ENCODE data around the gene KLHL26.
A peak's percentile ranks its signal among the peaks of the same experiment; 100 is the strongest.
"Not testable (repeated sequence)": the region's sequence is repeated elsewhere in the genome, so short reads cannot be mapped to it uniquely, and the experiment has no call there.

KLHL26 gene

DNA sequence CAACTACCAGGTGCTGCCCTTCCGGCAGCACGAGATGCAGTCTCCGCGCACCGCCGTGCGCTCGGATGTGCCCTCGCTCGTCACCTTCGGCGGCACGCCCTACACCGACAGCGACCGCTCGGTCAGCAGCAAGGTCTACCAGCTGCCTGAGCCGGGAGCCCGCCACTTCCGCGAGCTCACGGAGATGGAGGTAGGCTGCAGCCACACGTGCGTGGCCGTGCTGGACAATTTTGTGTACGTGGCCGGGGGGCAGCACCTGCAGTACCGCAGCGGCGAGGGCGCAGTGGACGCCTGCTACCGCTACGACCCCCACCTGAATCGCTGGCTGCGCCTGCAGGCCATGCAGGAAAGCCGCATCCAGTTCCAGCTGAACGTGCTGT lies 31.4 kb downstream of the KLHL26 start:
- DNase-seq: no peak

DNA sequence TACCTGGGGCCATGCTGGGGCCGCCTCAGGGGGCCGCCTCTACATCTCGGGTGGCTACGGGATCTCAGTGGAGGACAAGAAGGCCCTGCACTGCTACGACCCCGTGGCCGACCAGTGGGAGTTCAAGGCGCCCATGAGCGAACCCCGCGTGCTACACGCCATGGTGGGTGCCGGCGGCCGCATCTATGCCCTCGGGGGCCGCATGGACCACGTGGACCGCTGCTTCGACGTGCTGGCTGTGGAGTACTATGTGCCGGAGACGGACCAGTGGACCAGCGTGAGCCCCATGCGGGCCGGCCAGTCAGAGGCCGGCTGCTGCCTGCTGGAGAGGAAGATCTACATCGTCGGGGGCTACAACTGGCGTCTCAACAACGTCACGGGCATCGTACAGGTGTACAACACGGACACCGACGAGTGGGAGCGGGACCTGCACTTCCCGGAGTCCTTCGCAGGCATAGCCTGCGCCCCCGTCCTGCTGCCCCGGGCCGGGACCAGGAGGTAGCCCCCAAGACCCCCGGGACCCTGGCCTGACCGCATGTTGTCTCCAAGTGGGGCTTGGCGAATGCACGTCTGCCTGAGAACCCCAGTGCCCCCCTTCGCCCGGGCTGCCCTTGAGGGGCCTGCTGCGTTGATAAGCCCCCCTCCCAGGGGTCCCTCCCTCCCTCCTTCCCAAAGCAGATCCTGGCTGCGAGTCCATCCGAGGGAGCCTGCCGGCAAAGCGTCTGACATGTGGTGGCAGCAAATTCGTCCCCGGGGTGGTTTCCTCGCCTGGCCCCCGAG lies 32.1 kb downstream of the KLHL26 start:
- no peak for DNase-seq

DNA sequence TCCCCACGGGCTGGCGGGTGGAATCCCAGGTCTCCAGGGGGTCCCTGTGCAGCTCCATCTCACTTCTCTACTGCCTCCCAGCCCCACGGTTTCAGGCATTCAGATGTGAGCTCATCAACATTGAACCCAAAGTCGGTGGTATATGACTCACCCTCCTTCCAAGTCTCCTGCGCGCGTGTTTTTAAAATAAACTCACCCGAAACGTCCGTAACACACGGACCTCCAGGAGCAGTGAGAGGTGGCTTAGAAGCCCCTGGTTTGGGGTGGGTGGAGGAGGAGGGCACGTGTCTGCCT lies 32.6 kb downstream of the KLHL26 start:
- DNase-seq: no peak

- DNase-seq: no peak
These were observed 33.1 kb downstream of the KLHL26 start for GRCh38 chr19:18669883-18670282.

DNA sequence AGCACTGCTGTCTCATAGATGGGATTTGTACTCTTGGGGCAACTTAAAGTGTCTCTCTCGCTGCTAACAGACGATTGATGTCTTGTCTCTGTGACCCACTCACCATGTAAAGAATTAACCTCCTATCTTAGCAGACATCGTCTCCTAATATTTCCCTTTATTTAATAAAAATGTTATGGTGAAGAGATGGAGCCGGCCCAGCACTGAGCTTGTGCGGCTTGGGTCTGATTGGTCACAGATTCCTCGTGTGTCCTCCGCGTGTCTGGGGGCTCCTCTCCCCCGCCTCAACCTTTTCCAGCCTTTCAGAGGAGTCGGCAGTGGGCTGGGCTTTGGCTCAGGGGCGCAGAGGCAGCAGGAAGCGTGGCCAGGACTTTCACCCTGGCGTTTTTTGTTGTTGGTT lies 33.5 kb downstream of the KLHL26 start:
- no peak for DNase-seq

DNA sequence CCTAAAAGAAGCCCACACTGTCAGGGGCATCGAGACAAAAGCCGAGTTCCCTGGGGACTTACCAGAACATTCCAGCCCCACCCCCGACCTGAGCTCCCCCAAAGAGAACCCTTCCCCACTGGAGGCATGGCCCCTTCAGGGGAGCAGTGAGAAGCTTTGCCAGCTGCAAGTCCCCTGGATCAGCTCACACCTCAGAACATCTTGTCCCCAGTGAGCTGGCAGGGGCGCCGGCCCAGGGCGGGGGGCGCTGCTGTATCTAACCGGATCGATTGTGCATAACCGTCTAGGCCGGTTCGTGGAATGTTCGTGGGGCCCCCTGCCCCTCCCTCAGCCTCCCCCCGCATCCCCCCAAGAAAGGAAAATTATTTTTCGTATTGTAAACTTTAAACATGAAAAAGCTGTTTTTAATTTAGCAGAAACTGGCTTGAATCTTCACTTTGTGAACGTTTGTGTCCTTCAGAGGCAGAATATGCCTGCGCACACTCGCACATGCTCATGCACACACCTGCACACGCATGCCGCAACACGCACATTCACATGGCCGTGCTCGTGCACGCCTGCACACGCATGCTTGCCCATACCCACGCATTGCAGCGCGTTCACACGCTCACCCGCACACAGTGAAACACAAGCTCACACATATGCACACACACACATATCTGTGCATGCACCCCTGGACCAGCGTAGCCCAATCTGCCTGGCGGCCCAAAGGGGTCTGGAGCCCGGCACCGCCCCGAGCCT lies 34.6 kb downstream of the KLHL26 start:
- no peak for DNase-seq

DNA sequence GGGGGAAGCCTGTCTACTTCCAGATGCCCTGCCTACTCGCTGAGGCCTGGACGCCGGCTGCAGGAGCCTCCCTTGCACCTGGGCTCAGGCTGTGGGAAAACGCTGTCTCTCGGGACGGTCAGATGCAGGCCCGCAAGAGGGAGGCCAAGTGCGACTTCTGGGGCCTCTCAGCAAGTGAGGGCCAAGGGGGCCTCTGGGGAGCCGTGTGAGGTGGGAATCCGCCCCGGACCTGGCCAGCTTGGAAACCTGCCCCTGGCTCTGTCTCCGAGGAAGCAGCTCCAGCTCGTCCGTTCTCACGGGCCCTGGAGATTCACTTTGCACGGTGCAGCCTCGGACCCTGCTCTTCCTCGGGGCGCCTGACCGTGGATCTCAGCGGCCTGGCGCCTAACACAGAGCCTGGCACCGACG lies 35.2 kb downstream of the KLHL26 start:
- DNase-seq: no peak

DNA sequence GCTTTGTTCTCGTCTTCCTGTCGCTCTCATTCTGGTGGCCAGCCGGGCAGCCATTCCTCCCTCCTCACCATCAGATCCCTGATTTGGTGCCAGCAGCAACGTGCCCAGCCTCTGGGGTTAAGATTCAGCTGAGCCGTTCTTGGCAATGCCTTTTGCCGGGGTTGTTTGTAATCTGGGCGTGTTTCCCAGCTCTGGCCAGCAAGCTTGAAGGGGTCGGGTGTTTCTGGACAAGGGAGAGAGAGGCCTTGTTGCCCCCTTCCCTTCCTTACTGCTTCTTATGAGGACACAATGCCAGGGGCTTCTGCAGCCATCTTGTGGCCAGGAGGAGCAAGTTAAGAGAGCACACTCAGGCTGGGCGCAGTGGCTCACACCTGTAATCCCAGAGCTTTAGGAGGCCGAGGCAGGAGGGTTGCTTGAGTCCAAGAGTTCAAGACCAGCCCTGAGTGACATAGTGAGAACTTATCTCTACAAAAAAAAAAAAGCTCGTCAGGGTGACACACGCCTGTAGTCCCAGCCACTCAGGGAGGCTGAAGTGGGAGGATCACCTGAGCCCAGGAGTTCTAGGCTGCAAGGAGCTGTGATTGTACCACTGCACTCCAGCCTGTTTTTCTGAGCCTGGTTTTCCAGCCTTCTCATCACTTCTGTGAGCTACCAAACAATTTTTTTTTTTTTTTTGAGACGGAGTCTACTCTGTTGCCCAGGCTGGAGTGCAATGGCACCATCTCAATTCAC lies 35.9 kb downstream of the KLHL26 start:
- DNase-seq: no peak

DNA sequence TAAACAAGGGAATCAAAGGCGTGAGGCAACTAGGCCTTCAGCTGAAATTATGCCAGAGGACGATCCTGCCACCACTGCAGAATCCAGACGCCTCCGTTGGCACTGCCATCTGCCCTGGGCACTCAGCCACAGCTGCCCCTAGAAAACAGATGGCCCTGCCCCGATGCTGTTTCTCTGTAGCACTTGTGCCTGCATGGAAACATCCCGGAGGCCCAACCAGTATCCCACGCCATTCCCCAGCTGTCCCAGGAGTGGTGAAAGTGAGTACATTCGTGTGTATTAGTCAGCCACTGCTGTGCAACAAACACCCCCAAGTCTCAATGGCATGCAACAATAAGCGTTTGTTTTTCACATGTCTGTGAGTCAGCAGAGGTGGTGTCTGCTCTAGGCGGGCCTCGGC lies 37.8 kb downstream of the KLHL26 start:
- no peak for DNase-seq

- DNase-seq: no peak
These were observed 39.0 kb downstream of the KLHL26 start for GRCh38 chr19:18675779-18676178.

DNA sequence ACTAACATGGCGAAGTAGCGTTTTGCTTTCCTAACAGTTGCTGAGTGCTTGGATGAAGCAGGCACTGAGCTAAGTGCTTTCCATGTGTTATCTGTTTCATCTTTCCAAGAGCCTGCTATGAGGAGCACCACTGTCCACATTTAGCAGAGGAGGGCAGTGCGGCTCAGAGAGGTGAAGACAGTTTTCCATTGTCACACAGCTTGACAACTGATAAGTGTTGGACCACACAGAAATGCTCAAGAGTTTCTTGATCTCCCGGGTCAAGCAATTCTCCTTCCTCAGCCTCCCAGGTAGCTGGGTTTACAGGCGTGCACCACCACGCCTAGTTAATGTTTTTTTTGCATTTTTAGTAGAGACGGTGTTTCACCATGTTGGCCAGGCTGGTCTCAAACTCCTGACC lies 39.9 kb downstream of the KLHL26 start:
- DNase-seq: no peak

GRCh38 chr19:18677156-18677555 lies 40.3 kb downstream of the KLHL26 start:
- no peak for DNase-seq

DNA sequence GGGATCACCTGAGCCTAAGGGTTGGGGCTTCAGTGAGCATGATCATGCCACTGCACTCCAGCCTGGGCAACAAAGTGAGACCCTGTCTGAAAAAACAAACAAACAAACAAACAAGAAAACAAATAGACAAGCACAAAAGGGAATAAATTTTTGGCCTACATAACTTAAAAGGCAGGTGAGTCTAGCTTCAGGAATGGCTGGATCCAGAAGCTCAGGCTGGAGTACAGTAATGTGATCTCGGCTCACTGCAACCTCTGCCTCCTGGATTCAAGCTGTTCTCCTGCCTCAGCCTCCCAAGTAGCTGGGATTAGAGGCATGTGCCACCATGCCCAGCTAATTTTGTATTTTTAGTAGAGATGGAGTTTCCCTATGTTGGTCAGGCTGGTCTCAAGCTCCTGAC lies 43.3 kb downstream of the KLHL26 start:
- not testable (repeated sequence) for DNase-seq

DNA sequence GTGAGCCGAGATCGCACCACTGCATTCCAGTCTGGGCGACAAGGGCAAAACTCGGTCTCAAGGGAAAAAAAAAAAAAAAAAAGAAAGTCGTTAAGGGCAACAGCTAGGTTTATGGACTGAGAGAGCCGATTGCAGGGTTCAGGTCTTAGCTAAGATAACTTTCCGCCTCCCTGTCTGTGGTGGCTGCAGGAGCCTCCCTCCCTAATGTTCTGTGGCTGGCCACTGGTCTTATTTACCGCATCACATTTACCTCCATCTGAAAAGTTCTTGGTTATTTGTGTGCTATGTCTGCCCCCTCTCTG lies 45.9 kb downstream of the KLHL26 start:
- DNase-seq: no peak

- peak; percentile 90 for DNase-seq
These were observed 46.5 kb downstream of the KLHL26 start, which contains the start of gene CRTC1 for GRCh38 chr19:18683109-18683957. TSS of gene CRTC1 (plus strand) at chr19:18683680. CDS start at chr19:18683703, 23 bp downstream.

- DNase-seq: no peak
These were observed 47.3 kb downstream of the KLHL26 start for GRCh38 chr19:18683958-18684641.

DNA sequence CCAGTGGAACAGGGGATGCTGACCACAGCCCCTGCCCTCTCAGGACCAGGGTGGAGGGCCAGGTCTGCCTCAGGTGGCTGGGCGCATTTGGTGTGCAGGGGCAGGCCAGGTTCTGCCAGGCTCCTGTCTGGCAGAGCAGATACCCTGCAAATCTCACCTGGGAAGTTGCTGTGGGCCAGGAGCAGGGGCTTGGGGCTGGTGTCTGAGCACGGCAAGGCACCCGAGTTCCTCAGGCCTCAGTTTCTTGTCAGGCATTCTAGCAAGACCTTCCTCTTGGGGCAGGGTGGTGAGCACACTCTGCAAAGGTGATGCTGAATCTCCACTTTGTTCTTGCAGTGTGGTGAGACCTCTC lies 47.8 kb downstream of the KLHL26 start:
- no peak for DNase-seq

DNA sequence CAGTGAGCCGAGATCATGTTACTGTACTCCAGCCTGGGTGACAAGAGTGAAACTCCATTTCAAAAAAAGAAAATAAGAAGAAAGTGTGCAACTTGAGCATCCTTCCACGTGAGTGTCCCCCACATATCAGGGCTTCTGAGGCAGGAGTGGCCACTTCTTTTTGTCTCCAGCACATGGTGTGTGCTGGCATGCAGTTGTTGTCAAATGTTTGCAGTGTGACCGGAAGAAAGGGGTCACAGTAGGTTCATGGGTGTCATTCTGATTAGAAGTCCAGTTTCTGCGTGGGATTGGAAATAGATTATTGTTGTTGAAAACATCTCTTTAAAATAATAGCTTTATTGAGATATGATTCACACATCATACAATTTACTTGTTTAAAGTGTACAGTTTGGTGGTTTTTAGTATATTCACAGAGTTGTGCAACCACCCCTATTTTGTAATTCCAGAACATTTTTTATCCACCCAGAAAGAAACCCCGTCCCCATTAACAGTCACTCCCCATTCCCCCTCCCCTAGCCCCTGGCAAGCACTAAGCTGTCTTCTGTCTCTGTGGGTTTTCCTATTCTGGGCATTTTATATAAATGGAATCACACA lies 48.9 kb downstream of the KLHL26 start:
- no peak for DNase-seq

GRCh38 chr19:18687740-18688465 lies 51.1 kb downstream of the KLHL26 start:
- DNase-seq: no peak

DNA sequence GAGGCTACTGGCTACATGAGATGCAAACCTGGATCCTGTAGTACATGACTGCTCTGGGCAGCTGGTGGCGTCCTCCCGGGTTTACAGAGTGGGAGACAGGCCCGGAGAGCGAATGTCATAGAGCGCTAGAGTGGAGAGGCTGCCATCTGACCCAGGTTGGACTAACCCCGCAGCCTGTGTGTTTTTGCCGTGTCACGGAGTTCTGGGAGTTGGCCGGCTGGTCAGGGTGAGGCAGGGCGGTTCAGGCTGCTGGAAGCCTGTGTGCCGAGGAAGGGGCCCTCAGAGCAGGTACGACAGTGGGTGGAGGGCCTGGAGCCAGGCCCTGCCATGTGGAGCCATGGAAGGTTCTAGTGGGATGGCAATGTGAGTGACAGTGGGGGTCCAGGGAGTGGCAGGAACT lies 59.2 kb downstream of the KLHL26 start:
- DNase-seq: no peak

GRCh38 chr19:18697680-18698079 lies 60.9 kb downstream of the KLHL26 start:
- no peak for DNase-seq

All from stimulated activated CD4-positive, alpha-beta T cell treated with anti-CD3 and anti-CD28 coated beads, Interleukin-12 subunit alpha, Interleukin-12 subunit beta, amount 100 ng/mL, for 4 hours (primary cell).